Measurements from ENCODE around the gene PEX13.

DNA sequence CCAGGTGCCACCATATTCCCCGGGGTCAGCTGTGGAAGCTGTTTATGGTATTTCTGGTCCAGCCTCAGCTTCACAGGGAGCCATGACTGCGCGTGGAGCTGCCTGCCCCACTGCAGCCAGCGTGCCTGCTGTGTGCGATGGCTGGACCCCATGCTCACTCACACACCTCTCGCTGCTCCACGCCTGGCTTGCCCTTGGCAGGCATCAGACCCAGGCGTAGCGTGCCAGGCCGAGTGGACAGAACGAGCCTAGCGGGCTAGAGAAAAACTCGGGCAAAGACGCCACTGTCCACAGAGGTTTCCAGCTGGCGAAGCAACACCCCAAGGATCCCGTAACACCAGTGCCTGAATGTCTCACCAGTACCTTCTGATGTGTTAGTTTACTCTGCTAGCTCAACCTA is 42.9 kb upstream of the PEX13 start:
- TF ChIP-seq, protein P1, sequence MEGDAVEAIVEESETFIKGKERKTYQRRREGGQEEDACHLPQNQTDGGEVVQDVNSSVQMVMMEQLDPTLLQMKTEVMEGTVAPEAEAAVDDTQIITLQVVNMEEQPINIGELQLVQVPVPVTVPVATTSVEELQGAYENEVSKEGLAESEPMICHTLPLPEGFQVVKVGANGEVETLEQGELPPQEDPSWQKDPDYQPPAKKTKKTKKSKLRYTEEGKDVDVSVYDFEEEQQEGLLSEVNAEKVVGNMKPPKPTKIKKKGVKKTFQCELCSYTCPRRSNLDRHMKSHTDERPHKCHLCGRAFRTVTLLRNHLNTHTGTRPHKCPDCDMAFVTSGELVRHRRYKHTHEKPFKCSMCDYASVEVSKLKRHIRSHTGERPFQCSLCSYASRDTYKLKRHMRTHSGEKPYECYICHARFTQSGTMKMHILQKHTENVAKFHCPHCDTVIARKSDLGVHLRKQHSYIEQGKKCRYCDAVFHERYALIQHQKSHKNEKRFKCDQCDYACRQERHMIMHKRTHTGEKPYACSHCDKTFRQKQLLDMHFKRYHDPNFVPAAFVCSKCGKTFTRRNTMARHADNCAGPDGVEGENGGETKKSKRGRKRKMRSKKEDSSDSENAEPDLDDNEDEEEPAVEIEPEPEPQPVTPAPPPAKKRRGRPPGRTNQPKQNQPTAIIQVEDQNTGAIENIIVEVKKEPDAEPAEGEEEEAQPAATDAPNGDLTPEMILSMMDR (conservative IDR thresholded peaks at IDR 0.05; ENCODE audit: low read length): no peak
- no peak for TF ChIP-seq EZH2phosphoT487 (IDR thresholded peaks at IDR 0.05; ENCODE audit: borderline replicate concordance, low read depth, low read length)

Data from OCI-LY7 (cell line).